ENCODE measurements around the gene WWOX. TPM values are rescaled to one million over a fixed set of nuclear protein-coding genes. Genes with fewer than 3 reads are reported as not detected.
A peak's percentile ranks its signal among the peaks of the same experiment; 100 is the strongest.

Gene WWOX
- polyA plus RNA-seq, 4 donors: 4.9 to 15.8 (median 7.0) TPM

DNA sequence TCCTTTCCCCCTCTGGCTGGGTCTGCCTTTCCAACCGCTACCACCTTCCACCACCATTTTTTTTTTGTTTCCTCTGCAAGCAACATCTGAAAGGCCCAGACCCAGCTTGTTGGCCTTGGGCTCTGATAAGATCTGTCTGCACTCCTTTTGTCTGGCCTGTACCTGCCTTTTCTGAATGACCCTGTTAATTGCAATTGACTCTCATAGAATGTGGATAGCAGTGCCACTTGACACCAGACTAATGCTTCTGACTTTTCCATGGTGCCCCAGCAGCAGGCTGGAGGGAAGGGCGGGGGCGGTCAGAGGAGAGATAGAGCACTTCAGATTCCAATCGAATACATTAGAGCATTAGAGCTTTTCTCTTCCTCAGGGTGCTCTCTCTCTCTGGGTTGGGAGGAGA, 538.9 kb downstream of the WWOX start:
- no peaks in the 10 kb centered on the region for H3K9me3 ChIP-seq (ENCODE audit: control insufficient read depth in 2 of 2, insufficient read depth in 1 of 2, low read depth in 1 of 2, low read length in 1 of 2)
- H3K4me1 ChIP-seq (ENCODE audit: control insufficient read depth in 3 of 3, insufficient read depth in 2 of 3, low read depth in 1 of 3, low read length in 2 of 3): no peaks in the 10 kb centered on the region
- DNase-seq: no peak
- no peak for FAIRE-seq
- no peak overlapping the region for H3K27ac ChIP-seq (ENCODE audit: low read depth in 1 of 3, low read length in 2 of 3)
- H3K36me3 ChIP-seq (ENCODE audit: control insufficient read depth in 3 of 3, insufficient read depth in 2 of 3, low read depth in 1 of 3, low read length in 3 of 3): no peaks in the 10 kb centered on the region
- WGBS, 3 donors: 90 to 91% (median 91%) methylated on average over 4 of the region's 4 CpGs
- H3K4me3 ChIP-seq (ENCODE audit: low read depth in 1 of 3, low read length in 3 of 3): no peak overlapping the region
- peaks cover 0 to 3% (median 0%) of the 10 kb centered on the region in 3 donors for H3K27me3 ChIP-seq (ENCODE audit: control insufficient read depth in 3 of 3, insufficient read depth in 3 of 3, low read length in 3 of 3)

GRCh38 chr16:78639775-78640174, 540.3 kb downstream of the WWOX start:
- no peak for FAIRE-seq
- peaks cover 0 to 3% (median 0%) of the 10 kb centered on the region in 3 donors for H3K27me3 ChIP-seq (ENCODE audit: control insufficient read depth in 3 of 3, insufficient read depth in 3 of 3, low read length in 3 of 3)

GRCh38 chr16:78640886-78641285, 541.4 kb downstream of the WWOX start:
- Histone ChIP-seq H3K9me3 (ENCODE audit: control insufficient read depth in 2 of 2, insufficient read depth in 1 of 2, low read depth in 1 of 2, low read length in 1 of 2) (no peaks in the 10 kb centered on the region), H3K4me1 (ENCODE audit: control insufficient read depth in 3 of 3, insufficient read depth in 2 of 3, low read depth in 1 of 3, low read length in 2 of 3) (no peaks in the 10 kb centered on the region), H3K36me3 (ENCODE audit: control insufficient read depth in 3 of 3, insufficient read depth in 2 of 3, low read depth in 1 of 3, low read length in 3 of 3) (no peaks in the 10 kb centered on the region), H3K27ac (ENCODE audit: low read depth in 1 of 3, low read length in 2 of 3) (no peak overlapping the region), H3K4me3 (ENCODE audit: low read depth in 1 of 3, low read length in 3 of 3) (no peak overlapping the region), H3K27me3 (ENCODE audit: control insufficient read depth in 3 of 3, insufficient read depth in 3 of 3, low read length in 3 of 3) (peaks cover 0 to 3% (median 0%) of the 10 kb centered on the region in 3 donors)
- DNase-seq (no peak), FAIRE-seq (no peak)
- 79 to 90% (median 83%) methylated on average over 6 of the region's 6 CpGs for WGBS, 3 donors

More at GRCh38 chr16:78639775-78640174, 540.3 kb downstream of the WWOX start:
- Histone ChIP-seq H3K27ac (ENCODE audit: low read depth in 1 of 3, low read length in 2 of 3) (no peak overlapping the region), H3K9me3 (ENCODE audit: control insufficient read depth in 2 of 2, insufficient read depth in 1 of 2, low read depth in 1 of 2, low read length in 1 of 2) (no peaks in the 10 kb centered on the region), H3K4me1 (ENCODE audit: control insufficient read depth in 3 of 3, insufficient read depth in 2 of 3, low read depth in 1 of 3, low read length in 2 of 3) (no peaks in the 10 kb centered on the region), H3K4me3 (ENCODE audit: low read depth in 1 of 3, low read length in 3 of 3) (no peak overlapping the region), H3K36me3 (ENCODE audit: control insufficient read depth in 3 of 3, insufficient read depth in 2 of 3, low read depth in 1 of 3, low read length in 3 of 3) (no peaks in the 10 kb centered on the region)
- WGBS, 3 donors: 78 to 90% (median 83%) methylated on average over 3 of the region's 3 CpGs
- no peak for DNase-seq

DNA sequence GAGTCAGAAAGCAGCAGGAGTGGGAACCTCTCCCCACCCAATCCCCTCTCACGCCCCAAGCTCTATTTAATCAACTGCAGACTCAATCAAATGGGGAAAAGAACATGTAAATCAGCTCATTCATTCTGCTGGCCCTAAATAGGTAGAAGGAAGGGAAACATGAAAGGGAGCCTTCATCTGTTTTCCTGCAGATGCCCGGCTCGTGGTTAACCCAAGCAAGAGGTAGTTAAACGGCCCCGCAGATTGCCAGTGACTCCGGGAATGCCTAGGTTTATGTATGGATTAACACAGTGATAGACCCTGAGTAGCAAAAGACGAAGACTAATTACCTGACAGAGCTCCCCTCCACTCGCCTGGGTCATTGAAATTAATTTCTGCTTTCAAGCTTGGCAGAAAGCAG, 542.0 kb downstream of the WWOX start:
- WGBS, 3 donors: 61 to 78% (median 76%) methylated on average over 8 of the region's 8 CpGs
- Histone ChIP-seq H3K9me3 (ENCODE audit: control insufficient read depth in 2 of 2, insufficient read depth in 1 of 2, low read depth in 1 of 2, low read length in 1 of 2) (no peaks in the 10 kb centered on the region), H3K4me1 (ENCODE audit: control insufficient read depth in 3 of 3, insufficient read depth in 2 of 3, low read depth in 1 of 3, low read length in 2 of 3) (no peaks in the 10 kb centered on the region), H3K36me3 (ENCODE audit: control insufficient read depth in 3 of 3, insufficient read depth in 2 of 3, low read depth in 1 of 3, low read length in 3 of 3) (no peaks in the 10 kb centered on the region), H3K4me3 (ENCODE audit: low read depth in 1 of 3, low read length in 3 of 3) (no peak overlapping the region), H3K27me3 (ENCODE audit: control insufficient read depth in 3 of 3, insufficient read depth in 3 of 3, low read length in 3 of 3) (peaks cover 0 to 3% (median 0%) of the 10 kb centered on the region in 3 donors), H3K27ac (ENCODE audit: low read depth in 1 of 3, low read length in 2 of 3) (no peak overlapping the region)
- FAIRE-seq: no peak
- no peak for DNase-seq

GRCh38 chr16:78642621-78643285, 543.3 kb downstream of the WWOX start:
- Histone ChIP-seq H3K9me3 (ENCODE audit: control insufficient read depth in 2 of 2, insufficient read depth in 1 of 2, low read depth in 1 of 2, low read length in 1 of 2) (no peaks in the 10 kb centered on the region), H3K27me3 (ENCODE audit: control insufficient read depth in 3 of 3, insufficient read depth in 3 of 3, low read length in 3 of 3) (peaks cover 0 to 3% (median 0%) of the 10 kb centered on the region in 3 donors), H3K4me1 (ENCODE audit: control insufficient read depth in 3 of 3, insufficient read depth in 2 of 3, low read depth in 1 of 3, low read length in 2 of 3) (no peaks in the 10 kb centered on the region), H3K4me3 (ENCODE audit: low read depth in 1 of 3, low read length in 3 of 3) (no peak overlapping the region), H3K27ac (ENCODE audit: low read depth in 1 of 3, low read length in 2 of 3) (no peak overlapping the region), H3K36me3 (ENCODE audit: control insufficient read depth in 3 of 3, insufficient read depth in 2 of 3, low read depth in 1 of 3, low read length in 3 of 3) (no peaks in the 10 kb centered on the region)
- no peak for FAIRE-seq
- DNase-seq: no peak
- WGBS, 3 donors: 86 to 91% (median 87%) methylated on average over 6 of the region's 6 CpGs

DNA sequence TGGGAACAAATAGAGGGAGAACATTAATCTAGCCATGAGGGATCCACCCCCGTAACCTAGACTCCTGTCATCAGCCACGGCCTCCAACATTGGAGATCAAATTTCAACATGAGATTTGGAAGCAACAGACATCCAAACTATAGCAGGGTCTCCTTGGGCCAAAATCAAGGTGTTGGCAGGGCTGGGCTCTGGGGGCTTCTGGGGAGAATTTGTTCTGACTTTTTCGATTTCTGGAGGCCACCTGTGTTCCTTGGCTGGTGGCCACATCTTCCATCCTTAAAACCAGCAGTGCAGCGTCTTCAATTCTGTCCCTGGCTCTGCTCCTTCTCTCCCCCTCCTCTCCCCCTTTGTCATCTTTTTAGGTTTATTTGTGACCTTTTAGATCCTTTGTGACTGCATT, 546.2 kb downstream of the WWOX start:
- Histone ChIP-seq H3K27me3 (ENCODE audit: control insufficient read depth in 3 of 3, insufficient read depth in 3 of 3, low read length in 3 of 3) (peaks cover 0 to 3% (median 0%) of the 10 kb centered on the region in 3 donors), H3K4me1 (ENCODE audit: control insufficient read depth in 3 of 3, insufficient read depth in 2 of 3, low read depth in 1 of 3, low read length in 2 of 3) (no peaks in the 10 kb centered on the region), H3K27ac (ENCODE audit: low read depth in 1 of 3, low read length in 2 of 3) (no peak overlapping the region), H3K9me3 (ENCODE audit: control insufficient read depth in 2 of 2, insufficient read depth in 1 of 2, low read depth in 1 of 2, low read length in 1 of 2) (no peaks in the 10 kb centered on the region), H3K4me3 (ENCODE audit: low read depth in 1 of 3, low read length in 3 of 3) (no peak overlapping the region), H3K36me3 (ENCODE audit: control insufficient read depth in 3 of 3, insufficient read depth in 2 of 3, low read depth in 1 of 3, low read length in 3 of 3) (no peaks in the 10 kb centered on the region)
- FAIRE-seq (no peak), DNase-seq (no peak)
- WGBS, 3 donors: 85 to 90% (median 86%) methylated on average over 4 of the region's 4 CpGs

DNA sequence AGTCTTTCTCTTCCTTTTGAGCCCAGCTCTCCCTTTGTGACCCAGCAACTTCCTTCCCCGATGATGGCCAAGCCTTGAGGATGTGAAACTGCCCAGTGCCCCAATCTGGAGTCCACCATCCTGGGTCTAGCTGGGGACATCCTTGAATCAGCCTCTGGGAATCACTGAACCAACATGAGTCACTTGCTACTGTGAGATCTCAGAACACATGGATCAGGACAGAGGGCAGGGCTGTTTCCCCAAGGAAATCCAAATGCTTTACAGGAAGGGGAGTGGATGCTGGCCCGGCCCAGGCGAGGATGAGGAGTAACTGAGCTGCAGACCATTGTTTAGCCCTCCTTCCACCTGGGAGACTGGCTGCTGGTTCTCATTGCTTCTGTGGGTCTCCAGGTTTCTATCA, 547.6 kb downstream of the WWOX start:
- H3K27ac ChIP-seq (ENCODE audit: low read depth in 1 of 3, low read length in 2 of 3): no peak overlapping the region
- no peaks in the 10 kb centered on the region for H3K27me3 ChIP-seq (ENCODE audit: control insufficient read depth in 3 of 3, insufficient read depth in 3 of 3, low read length in 3 of 3)
- no peak overlapping the region for H3K4me3 ChIP-seq (ENCODE audit: low read depth in 1 of 3, low read length in 3 of 3)
- no peaks in the 10 kb centered on the region for H3K9me3 ChIP-seq (ENCODE audit: control insufficient read depth in 2 of 2, insufficient read depth in 1 of 2, low read depth in 1 of 2, low read length in 1 of 2)
- H3K4me1 ChIP-seq (ENCODE audit: control insufficient read depth in 3 of 3, insufficient read depth in 2 of 3, low read depth in 1 of 3, low read length in 2 of 3): no peaks in the 10 kb centered on the region
- FAIRE-seq: no peak
- WGBS, 3 donors: 73 to 98% (median 92%) methylated on average over 3 of the region's 3 CpGs
- no peaks in the 10 kb centered on the region for H3K36me3 ChIP-seq (ENCODE audit: control insufficient read depth in 3 of 3, insufficient read depth in 2 of 3, low read depth in 1 of 3, low read length in 3 of 3)
- no peak for DNase-seq

- H3K4me3 ChIP-seq (ENCODE audit: low read depth in 1 of 3, low read length in 3 of 3): no peak overlapping the region
- H3K36me3 ChIP-seq (ENCODE audit: control insufficient read depth in 3 of 3, insufficient read depth in 2 of 3, low read depth in 1 of 3, low read length in 3 of 3): no peaks in the 10 kb centered on the region
- FAIRE-seq (no peak), DNase-seq (no peak)
- H3K9me3 ChIP-seq (ENCODE audit: control insufficient read depth in 2 of 2, insufficient read depth in 1 of 2, low read depth in 1 of 2, low read length in 1 of 2): no peaks in the 10 kb centered on the region
- no peaks in the 10 kb centered on the region for H3K27me3 ChIP-seq (ENCODE audit: control insufficient read depth in 3 of 3, insufficient read depth in 3 of 3, low read length in 3 of 3)
- no peak overlapping the region for H3K27ac ChIP-seq (ENCODE audit: low read depth in 1 of 3, low read length in 2 of 3)
- no peaks in the 10 kb centered on the region for H3K4me1 ChIP-seq (ENCODE audit: control insufficient read depth in 3 of 3, insufficient read depth in 2 of 3, low read depth in 1 of 3, low read length in 2 of 3)
- 77 to 88% (median 85%) methylated on average over 2 of the region's 2 CpGs for WGBS, 3 donors
Observed at GRCh38 chr16:78647491-78647890, 548.0 kb downstream of the WWOX start.

DNA sequence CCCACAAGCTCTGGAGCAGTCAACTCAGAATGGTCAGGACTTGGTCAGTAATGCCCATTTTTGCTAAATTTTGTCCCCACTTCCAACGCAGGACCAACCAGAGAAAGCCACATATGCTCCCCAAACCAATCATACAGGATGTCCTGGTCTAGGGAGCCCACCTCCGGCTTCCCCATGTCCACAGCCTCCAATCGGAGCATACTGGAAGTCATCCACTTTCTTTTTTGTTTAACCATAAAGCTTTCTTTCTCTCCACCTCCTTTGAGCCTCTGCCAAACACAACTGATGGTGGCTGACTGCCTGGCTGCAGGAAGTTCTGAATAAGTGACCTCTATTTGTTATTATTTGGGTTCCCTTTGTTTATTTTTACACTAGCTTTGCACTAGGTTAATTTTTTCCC, 549.1 kb downstream of the WWOX start:
- WGBS, 3 donors: 32 to 46% (median 46%) methylated on average over 3 of the region's 3 CpGs
- DNase-seq: peak; percentile 5 to 22
- Histone ChIP-seq H3K9me3 (ENCODE audit: control insufficient read depth in 2 of 2, insufficient read depth in 1 of 2, low read depth in 1 of 2, low read length in 1 of 2) (no peaks in the 10 kb centered on the region), H3K4me3 (ENCODE audit: low read depth in 1 of 3, low read length in 3 of 3) (no peak overlapping the region), H3K36me3 (ENCODE audit: control insufficient read depth in 3 of 3, insufficient read depth in 2 of 3, low read depth in 1 of 3, low read length in 3 of 3) (no peaks in the 10 kb centered on the region), H3K27ac (ENCODE audit: low read depth in 1 of 3, low read length in 2 of 3) (peak overlapping the region in 1 of 3 donors; percentile 45), H3K4me1 (ENCODE audit: control insufficient read depth in 3 of 3, insufficient read depth in 2 of 3, low read depth in 1 of 3, low read length in 2 of 3) (no peaks in the 10 kb centered on the region), H3K27me3 (ENCODE audit: control insufficient read depth in 3 of 3, insufficient read depth in 3 of 3, low read length in 3 of 3) (no peaks in the 10 kb centered on the region)
- no peak for FAIRE-seq
